ENCODE measurements around the gene TFPI2. TPM values are rescaled to one million over a fixed set of nuclear protein-coding genes. Genes with fewer than 3 reads are reported as not detected.

Gene TFPI2
- polyA plus RNA-seq, 10 donors: 1.2 to 11.8 (median 3.7) TPM

DNA sequence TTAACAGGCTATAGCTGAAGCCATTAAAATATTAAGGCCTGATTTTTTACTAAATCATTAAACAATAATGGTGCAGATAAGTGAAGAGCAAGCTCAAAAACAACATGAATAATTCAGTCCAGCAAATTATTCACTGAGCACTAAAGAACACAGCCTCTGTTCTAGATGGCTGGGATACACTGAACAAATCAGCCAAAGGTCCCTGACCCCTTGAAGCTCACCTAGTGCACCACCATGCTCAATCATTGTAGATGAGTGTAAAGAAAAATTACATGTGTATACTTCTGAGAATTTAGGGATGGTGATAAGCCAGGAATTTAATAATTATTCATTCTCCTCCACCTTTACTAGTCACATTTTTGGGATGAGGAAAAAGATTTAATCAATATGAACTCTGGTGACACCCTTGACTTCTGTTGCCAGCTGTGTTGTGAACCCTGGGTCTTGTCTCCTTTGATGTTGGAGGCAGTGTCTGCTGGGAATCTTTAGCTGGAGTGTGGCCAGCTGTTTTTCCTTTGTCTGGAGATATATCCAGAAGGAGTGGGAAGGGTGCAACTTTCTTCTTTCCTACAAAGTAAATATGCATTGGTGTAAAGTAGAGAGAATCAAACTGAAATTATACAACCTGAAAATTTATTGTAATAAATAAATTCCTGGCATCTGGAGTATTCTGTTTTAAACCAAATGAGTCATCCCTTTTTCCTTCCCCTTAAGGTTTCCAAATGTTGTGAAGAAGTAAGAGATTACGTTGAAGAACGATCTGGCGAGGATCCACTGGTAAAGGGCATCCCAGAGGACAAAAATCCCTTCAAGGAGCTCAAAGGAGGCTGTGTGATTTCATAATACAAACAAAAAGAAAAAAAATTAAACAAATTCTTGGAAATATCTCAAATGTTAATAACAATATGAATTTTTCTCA, 19.8 kb upstream of the TFPI2 start:
- DNase-seq: peak in 1 of 3 donors; percentile 39

DNA sequence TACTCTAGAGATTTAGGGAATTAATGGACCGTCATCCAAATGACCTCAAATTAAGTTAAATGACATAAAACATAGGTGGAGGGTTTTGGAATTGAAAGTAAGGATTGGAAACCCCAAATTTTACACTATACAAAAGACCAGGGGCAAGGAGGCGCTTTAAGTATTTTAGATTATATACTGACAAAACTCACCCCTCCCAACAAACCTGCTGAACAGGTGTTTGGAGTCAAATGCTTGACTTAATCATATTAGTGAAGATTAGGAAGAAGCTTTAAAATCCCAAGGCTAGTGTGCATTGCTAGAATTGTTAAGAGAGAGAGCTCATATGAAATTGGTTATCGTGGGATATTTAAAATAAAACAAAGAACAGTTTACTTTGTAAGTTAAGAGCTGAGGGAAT, 15.7 kb upstream of the TFPI2 start, which contains the start of gene GNGT1:
TSS of gene GNGT1 (plus strand) at position 301 of the 400 bp plus-strand sequence. CDS start 180 bp downstream, outside the sequence.
- no peak for DNase-seq

DNA sequence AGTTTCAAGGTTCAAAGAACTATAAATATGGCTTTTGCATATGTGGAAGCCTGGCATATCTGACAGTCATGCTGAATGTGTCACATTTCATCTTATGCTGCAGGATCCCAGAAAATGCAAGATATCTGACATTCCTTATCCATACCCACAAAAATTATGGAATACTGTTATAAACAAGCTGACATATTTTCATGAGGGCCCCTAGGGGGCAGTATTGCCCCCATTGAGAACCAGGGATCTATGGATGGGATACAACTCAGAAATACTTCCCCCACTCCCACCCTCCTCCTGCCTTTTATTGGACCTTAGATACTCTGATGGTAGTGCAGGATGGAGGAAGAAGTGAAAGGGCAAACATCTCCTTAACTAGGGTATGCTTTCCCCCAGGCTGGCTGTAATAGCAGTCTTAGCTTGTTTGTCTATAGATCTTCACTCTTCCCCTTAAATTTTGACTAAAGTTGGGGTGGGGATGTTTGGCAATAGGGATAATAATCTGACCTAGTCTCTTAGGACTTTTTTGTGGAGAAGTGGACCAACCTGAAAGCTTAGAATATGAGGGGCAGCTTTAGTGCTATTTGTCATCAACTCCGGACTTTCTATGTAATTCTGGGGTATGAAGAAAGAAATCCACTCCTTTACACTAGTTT, 12.3 kb upstream of the TFPI2 start:
- DNase-seq: peak in 1 of 3 donors; percentile 71

DNA sequence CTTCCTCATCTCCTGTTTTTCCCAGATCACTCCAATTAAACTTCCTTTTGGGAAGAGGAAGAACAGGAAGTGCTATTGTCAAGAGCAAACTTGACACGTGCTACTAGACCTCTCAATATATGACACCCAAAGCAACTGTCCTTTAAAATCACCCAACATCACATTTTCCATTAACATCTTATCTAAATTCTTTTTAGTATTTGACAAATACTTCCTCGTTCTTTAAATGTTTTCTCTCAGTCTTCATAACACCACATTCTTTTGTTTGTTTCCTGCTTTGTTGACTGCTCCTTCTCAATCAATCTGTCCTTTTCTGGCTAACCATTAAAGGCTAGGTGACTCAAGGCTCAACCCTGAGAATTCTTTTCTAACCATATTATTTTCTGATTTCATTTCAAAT, 7.1 kb upstream of the TFPI2 start:
- no peak for DNase-seq

DNA sequence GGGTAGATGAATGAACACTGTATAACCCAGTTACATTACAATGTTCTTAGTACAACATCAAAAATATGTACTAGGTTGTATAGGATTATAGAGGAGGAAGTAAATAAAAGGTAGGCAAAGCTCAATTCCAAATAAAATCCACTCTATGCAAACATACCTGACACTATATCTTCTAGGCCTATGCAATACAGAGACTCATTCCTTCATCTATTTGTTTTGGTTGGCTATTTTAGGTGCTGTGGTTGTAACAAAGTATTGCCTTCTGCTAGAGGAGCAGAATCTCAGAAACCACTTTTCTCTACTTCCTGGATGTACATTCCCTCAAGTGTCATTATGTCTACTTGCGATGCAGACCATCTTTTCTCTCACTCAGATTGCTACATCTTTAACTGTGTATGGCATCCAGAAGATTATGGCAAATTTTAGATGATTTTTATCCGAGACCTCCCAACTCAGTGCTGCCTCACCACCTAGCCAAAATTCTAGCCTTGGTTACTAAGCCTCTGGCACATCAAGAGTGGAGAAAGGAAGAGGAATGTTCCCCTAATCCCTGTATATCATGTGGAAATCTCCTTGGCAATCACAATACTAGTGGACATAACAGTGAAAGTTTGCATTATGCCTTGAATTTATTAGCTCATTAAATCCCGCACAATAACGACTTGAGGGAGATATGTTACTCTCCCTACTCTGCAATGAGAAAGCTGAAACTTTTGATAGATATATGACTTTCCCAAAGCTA, 5.5 kb upstream of the TFPI2 start:
- peak in 1 of 3 donors; percentile 57 for DNase-seq

DNA sequence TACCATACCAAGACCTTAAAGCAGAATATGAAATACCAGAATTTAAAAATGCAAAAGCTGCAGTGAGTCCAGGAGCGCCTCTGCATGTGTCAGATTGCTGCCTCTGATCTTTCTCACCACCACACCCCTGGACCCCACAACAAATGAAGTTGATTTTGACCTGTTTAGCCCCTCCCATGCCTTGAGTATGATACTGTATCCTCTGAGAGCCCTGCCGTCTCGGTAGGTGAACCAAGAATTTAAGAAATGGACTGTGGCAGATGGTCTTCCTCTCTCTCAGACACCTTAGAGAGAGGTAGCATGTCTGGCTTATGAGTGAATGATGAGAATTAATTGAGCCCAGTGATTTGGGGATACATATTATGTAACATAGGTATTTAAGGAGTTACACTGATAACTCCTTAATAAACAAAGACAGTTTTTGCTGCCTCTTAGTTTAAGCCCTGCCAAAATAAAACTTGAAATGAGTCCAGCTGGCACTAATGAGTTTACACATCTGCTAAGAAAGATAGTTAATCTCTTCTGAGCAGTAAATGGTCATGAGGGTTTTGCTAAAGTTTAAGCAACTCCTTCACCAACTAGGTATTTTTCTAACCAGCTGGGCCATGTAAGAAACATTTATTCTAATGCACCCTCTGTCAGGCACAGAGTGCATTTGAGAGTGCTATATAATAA, 4.5 kb upstream of the TFPI2 start:
- peak in 2 of 3 donors; percentile 11 to 66 for DNase-seq

DNA sequence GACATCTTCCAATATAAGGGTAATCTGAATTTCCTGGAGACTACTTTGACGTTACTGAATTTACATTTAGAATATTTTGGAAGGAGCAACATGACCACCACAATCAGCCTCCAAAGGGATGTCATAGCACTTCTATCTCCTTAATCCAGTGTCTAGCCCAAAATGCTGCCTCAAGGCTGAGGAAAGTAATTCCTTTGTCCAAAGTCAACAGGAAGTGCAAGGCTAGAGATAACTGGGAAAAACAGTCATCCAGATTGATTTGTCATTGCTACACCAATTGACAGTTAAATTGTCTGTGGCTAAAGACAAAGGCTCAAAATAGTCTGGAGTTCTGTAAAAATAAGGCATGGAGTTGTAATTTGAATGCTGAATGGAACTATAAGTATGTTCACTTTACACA, 3.9 kb upstream of the TFPI2 start:
- DNase-seq: no peak

DNA sequence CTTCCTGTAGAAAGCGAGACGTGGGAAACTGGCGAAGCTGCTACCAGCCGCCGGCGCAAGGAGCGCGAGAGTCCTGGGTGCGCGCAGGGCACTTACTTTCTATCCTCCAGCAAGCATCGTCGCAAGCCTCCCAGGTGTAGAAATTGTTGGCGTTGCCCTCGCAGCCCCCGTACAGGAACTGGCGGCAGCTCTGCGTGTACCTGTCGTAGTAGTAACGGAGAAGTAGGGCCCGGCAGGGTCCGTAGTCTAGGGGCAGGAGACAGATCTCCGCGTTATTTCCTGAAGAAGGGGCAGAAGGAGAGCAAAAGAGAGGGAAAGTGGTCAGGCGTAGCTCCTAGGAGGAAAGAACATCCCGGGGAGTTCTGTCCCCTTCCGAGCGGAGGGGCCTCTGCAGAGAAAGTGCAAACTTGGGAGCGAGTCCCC, 501 bp downstream of the TFPI2 start:
- DNase-seq: peak in 2 of 3 donors; percentile 19 to 66

DNA sequence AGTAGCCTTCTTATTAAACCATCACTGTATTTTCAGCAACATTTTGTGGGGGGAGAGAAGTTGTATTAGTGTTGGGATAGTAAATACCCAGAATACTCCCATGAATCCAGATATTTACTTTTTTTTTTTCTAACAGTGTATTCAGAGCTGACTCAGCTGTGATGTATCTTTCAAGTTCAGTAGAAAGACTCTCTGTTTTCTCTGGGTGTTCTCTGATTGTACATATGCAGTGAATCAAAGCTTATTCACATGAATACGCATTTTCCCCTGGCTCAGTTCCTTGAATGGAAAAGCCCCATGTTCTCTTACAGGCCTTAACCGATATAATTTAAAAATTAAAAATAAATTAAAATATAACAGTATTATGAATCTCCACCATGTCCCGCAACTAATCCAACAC, 1.3 kb downstream of the TFPI2 start:
- peak in 1 of 3 donors; percentile 18 for DNase-seq

DNA sequence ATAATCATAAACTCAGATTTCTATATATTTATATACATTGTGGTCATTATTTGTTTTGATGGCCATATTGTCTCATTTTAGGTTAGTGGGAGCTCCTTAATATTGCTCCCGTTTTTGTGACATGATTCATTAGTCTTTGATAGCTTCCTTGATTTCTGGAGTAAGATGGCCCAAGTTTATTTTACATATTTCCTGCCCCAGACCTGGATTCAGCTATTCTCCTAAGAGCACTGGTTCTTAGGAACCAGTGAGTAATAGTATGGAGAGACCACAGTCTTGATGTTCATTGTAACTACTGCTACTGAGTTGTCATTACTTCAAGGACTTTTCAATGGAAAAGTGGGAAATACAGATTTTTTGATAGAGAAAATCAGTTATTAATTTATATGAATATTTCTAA, 6.0 kb downstream of the TFPI2 start:
- DNase-seq: no peak

DNA sequence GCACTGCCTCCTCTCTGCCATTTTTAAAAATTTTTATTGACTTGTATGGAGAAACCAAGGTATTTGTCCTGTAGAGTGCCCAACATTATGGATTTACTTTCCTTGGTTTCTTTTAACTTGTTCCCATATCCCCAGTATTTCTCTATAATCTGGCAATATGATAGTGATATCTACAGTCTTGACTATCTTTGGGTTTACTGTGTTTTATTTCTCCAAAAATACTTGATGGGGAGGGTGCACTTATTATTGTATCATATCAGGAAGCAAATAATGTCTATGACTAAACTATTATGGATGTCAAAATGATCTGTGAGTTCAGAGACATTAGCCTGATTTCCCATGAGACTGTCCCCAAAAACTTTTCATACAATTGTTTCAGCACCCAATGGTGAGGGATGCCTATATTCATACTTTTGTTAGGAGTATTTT, 6.6 kb downstream of the TFPI2 start:
- DNase-seq: no peak

DNA sequence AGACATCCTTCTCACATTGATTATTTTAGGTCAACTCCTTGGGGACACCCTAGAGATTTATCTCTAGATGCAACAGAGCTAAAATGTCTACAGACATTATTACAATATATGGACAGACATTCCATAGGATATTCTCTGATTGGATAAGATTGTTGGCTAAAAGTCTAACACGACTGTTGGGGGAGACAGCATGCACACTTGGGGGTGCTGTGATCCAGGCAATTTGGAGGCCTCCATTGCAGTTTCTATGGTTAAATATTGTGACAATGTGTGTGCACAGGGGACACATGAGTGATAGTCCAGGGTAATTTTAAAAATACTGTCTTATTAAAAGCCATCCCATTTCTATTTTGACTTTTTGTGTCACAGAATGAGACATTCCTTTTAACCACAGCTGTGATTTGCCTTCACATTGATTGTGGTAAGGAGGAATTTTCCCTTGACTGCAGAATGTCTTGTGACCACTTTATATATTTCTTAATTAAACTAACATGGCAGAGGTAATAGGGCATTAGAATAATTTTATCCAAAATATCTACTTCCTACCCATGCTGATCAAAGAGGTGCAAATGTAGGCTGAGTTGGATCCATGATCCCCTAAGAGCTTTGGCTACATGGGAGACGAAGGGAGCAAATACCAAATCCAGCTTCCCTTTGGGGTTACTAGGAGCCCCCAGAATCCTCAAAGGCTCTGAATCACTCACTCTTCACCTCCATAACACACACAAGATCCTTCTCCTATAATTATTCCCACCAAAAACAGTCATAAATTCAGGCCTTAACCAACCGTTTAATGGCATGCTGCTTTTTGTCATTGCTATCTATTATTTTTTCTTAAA, 7.3 kb downstream of the TFPI2 start:
- no peak for DNase-seq

DNA sequence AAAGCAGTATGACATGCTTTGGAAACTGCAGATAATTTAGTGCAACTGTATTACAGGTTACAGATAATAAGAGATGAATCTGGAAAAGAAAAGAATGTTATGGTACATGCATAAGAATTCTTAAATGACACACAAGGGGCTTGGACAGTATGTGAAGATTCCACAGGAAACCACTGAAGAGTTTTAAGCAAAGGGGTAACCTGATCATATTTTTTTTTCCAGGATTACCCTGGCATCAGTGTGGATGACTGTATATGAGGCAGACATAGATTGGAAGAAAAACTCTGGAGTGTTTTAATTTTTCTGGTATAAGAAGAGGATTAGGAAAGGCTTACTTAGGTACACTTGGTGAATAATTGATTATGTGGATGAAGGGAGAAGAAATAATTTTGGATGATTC, 8.1 kb downstream of the TFPI2 start:
- no peak for DNase-seq

DNA sequence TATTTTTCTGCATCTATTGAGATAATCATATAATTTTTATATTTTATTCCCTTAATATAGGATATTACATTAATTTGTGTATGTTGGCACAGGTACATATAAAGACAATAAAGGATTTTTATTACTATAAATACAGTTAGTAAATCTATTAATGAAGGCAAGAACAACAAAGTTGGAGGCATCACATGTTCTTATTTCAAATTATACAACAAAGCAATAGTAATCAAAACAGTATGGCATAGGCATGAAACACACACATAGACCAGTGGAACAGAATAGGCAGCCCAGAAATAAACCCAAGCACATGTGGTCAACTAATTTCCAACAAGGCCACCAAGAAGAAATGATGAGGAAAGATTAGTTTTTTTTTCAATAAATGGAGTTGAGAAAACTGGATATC, 11.2 kb downstream of the TFPI2 start:
- no peak for DNase-seq

DNA sequence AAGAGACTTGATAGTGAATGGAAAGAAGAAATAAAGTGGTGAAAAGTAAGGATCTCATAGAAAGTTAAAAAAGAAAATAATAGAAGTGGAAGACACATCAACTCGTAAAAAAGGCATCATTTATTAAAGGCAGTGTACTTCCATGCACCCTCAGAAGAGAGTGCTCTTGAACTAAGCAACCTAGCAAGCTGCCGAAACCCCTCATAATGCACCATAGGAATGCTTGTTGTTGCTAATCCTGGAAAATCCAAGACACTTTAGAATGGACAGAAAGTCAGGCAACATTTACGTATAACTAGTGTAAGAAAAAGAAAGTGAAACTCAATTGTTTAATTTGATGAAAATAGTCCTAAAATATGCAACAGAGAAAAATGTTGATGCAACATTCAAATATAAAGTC, 12.8 kb downstream of the TFPI2 start:
- no peak for DNase-seq

DNA sequence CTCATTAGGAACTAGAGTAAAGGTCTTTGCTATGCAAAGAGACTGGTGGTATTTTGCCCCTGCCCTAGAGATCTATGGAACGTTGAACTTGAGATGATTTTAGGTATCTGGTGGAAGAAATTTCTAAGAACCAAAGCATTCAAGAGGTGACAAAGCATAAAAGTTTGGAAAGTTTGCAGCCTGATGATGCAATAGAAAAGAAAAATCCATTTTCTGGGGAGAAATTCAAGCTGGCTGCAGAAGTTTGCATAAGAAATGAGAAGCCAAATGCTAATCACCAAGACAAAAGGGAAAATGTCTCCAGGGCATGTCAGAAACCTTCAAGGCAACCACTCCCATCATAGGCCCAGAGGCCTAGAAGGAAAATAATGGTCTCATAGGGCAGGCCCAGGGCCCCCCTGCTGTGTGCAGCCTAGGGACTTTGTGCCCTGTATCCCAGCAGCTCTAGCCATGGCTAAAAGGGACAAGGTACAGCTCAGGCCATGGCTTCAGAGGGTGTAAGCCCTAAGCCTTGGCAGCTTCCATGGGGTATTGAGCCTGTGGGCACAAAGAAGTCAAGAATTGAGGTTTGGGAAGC, 16.5 kb downstream of the TFPI2 start:
- DNase-seq: no peak

DNA sequence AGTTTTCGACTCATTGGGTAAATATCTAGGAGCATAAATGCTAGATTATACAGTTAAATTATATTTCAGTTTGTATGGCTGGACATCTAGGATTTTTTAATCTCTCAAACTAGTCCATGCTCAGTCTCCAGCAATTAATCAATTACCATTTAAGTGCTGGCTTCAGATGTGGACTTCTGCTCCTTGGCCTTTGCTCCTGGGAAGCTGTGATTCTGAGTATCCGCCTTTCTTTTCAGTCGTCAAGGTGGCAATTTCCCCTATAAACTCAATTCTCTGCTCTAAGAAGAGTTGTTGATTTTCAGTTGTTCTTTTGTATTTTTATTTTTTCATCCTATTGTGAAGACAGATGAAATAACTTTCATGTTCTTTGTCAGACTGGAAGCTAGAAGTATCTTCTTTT, 23.7 kb downstream of the TFPI2 start:
- DNase-seq: no peak

DNA sequence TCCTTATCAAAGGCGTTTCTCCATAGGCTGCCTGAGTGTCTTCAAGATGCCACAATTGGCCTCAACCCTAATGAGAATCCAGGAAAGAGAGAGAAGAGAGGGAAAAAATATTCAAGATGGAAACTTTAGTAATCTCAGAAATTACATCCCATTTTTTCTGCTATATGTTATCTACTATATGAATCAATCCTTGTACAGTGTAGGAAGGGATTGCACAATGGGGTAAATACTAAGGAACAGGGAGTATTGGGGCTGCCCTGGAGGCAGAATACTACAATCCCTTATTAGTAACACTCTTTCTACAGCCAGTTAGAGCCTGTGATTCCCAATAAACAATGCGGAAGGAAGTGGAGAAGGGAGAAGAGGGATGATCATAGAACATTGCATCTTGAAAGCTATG, 27.9 kb downstream of the TFPI2 start:
- no peak for DNase-seq

DNA sequence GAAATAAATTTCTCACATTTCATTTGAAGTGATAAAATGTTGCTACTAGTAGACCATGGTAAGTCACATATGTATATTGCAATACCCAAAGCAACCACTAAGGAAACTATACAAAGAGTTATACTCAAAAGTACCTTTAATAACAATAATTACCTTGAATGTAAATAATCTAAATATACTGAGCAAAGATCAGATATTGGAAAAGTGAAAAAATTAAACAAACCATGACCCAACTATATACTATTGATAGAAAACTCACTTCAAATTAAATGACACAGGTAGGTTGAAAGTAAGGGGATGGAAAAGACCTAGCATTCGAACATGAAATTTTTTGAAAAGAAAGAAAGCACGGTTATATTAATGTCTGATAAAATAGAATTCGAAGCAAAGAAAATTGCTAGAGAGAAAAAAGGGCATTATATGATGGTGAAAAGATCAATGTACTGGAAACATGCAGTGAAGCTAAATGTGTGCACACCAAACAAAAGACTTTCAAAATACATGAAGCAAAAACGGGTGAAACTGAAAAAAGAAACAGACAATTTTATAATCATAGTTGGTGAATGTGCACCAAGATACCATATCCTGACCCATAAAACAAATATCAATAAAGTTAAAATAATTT, 29.1 kb downstream of the TFPI2 start:
- no peak for DNase-seq

DNA sequence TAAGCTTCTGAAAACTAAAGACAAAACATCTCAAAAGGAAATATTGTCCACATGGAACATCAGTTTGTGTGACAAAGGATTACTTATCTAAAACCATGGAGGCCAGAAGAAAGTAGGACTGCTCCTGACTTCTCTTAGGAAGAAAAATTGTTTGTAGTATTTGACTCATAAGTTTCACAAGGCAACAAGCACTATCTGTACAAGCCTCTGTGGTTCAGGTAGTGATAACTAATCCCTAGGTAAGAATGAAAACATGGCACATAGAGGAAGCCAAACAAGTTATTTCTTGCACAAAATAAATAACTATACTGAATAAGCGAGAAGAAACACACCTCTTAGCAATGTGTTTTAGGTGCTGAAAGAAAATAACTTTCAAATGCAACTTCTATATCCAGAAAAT, 30.3 kb downstream of the TFPI2 start:
- no peak for DNase-seq
